ENCODE results near the gene EEPD1. TPM values are rescaled to one million over a fixed set of nuclear protein-coding genes. Genes with fewer than 3 reads are reported as not detected.

The EEPD1 gene
- total RNA-seq, 4 donors from 2014 or later = 19.0 to 34.2 (median 20.8) TPM

- no peak for DNase-seq (ENCODE audit: low spot score in 2 of 2)
- H3K4me3 ChIP-seq (ENCODE audit: low read depth, poor library complexity, severe bottlenecking) = no peak overlapping the region
- TF ChIP-seq POLR2A (IDR thresholded peaks at IDR 0.05) = no peak
- TF ChIP-seq CTCF (IDR thresholded peaks at IDR 0.05) = no peak
- WGBS, 2 donors = 82 to 86% methylated on average over 9 of the region's 9 CpGs
- intact Hi-C loops (cut with DNase I; ENCODE audit: low total_unique reads) = no loop called here
Observed at GRCh38 chr7:36157527-36158320, 4.7 kb downstream of the EEPD1 start.

GRCh38 chr7:36158321-36158605, 5.2 kb downstream of the EEPD1 start:
- TF ChIP-seq POLR2A (IDR thresholded peaks at IDR 0.05) = no peak
- no peak for TF ChIP-seq CTCF (IDR thresholded peaks at IDR 0.05)
- no peak overlapping the region for H3K4me3 ChIP-seq (ENCODE audit: low read depth, poor library complexity, severe bottlenecking)
- intact Hi-C loops (cut with DNase I; ENCODE audit: low total_unique reads) = no loop called here
- WGBS, 2 donors = 43 to 62% methylated on average over 2 of the region's 2 CpGs
- no peak for DNase-seq (ENCODE audit: low spot score in 2 of 2)

GRCh38 chr7:36159618-36160017, 6.6 kb downstream of the EEPD1 start:
- TF ChIP-seq CTCF (IDR thresholded peaks at IDR 0.05) (no peak), POLR2A (IDR thresholded peaks at IDR 0.05) (no peak)
- WGBS, 2 donors = 68 to 83% methylated on average over 3 of the region's 3 CpGs
- no peak overlapping the region for H3K4me3 ChIP-seq (ENCODE audit: low read depth, poor library complexity, severe bottlenecking)
- intact Hi-C loops (cut with DNase I; ENCODE audit: low total_unique reads) = no loop called here
- DNase-seq (ENCODE audit: low spot score in 2 of 2) = no peak

GRCh38 chr7:36160313-36160712, 7.3 kb downstream of the EEPD1 start:
- TF ChIP-seq POLR2A (IDR thresholded peaks at IDR 0.05) (no peak), CTCF (IDR thresholded peaks at IDR 0.05) (no peak)
- WGBS, 2 donors = 72 to 91% methylated on average over 5 of the region's 5 CpGs
- H3K4me3 ChIP-seq (ENCODE audit: low read depth, poor library complexity, severe bottlenecking) = no peak overlapping the region
- no peak for DNase-seq (ENCODE audit: low spot score in 2 of 2)
- intact Hi-C loops (cut with DNase I; ENCODE audit: low total_unique reads) = no loop called here

GRCh38 chr7:36161996-36162395, 8.9 kb downstream of the EEPD1 start:
- no peak overlapping the region for H3K4me3 ChIP-seq (ENCODE audit: low read depth, poor library complexity, severe bottlenecking)
- intact Hi-C loops (cut with DNase I; ENCODE audit: low total_unique reads) = no loop called here
- no peak for DNase-seq (ENCODE audit: low spot score in 2 of 2)
- WGBS, 2 donors = 75 to 80% methylated on average over 1 of the region's 1 CpG
- TF ChIP-seq POLR2A (IDR thresholded peaks at IDR 0.05) (no peak), CTCF (IDR thresholded peaks at IDR 0.05) (no peak)

- no peak overlapping the region for H3K4me3 ChIP-seq (ENCODE audit: low read depth, poor library complexity, severe bottlenecking)
- TF ChIP-seq CTCF (IDR thresholded peaks at IDR 0.05) (no peak), POLR2A (IDR thresholded peaks at IDR 0.05) (no peak)
- intact Hi-C loops (cut with DNase I; ENCODE audit: low total_unique reads) = no loop called here
- WGBS, 2 donors = 67 to 72% methylated on average over 2 of the region's 2 CpGs
- no peak for DNase-seq (ENCODE audit: low spot score in 2 of 2)
Observed at GRCh38 chr7:36165059-36165458, 12.0 kb downstream of the EEPD1 start.
